BJ (cell line): Measurements from ENCODE around the gene TMEM141. TPM values are rescaled to one million over a fixed set of nuclear protein-coding genes. Genes with fewer than 3 reads are reported as not detected.
"Not testable (repeated sequence)": the region's sequence is repeated elsewhere in the genome, so short reads cannot be mapped to it uniquely, and the experiment has no call there.

Source experiments
- CTCF ChIA-PET: fragments of 350-600 bp; formaldehyde crosslinking; extraction: SDS; loops from one replicate; lab custom pipeline; 2021; ENCODE audit warnings: antibody characterized with exemption, inconsistent platforms; lab: Yijun Ruan, JAX
- POLR2A ChIA-PET: fragments of 300-600 bp; sonication (Branson Sonifier 250); formaldehyde crosslinking; extraction: SDS; loops from one replicate; lab custom pipeline; 2021; ENCODE audit warnings: antibody characterized with exemption; lab: Charles Lee
- DNase-seq: peaks from one replicate; pipeline ENCODE4 v3.0.0-alpha.2; 2011; ENCODE audit warnings: low read depth
- H3K27me3 ChIP-seq: 2 replicates; pipeline ENCODE4 v1.6.0; 2011; ENCODE audit warnings: low read length; ENCODE audit not compliant: control insufficient read depth, insufficient read depth
- H3K36me3 ChIP-seq: 2 replicates; pipeline ENCODE4 v1.5.1; 2011; ENCODE audit warnings: low read length; ENCODE audit not compliant: control insufficient read depth, insufficient read depth
- H3K4me3 ChIP-seq: 2 replicates; pipeline ENCODE4 v1.5.1; 2011; ENCODE audit warnings: low read depth, mild to moderate bottlenecking, control low read depth, low read length
- CTCF ChIP-seq: IDR thresholded peaks from 2 replicates; pipeline ENCODE4 v1.5.1; 2011; ENCODE audit warnings: low read depth, mild to moderate bottlenecking, control low read depth, inconsistent platforms, low read length, moderate library complexity; ENCODE audit not compliant: insufficient read depth
- polyA plus RNA-seq: library from polyadenylated mRNA; depleted of rRNA; stranded (reverse); fragments of >200 nt; gene quantifications from 2 replicates; pipeline ENCODE4 v1.2.3, GENCODE V29; 2011

Gene TMEM141
- polyA plus RNA-seq, 1 experiment: 51.5 TPM

GRCh38 chr9:136838314-136839228 lies 47.4 kb downstream of the TMEM141 start:
- Histone ChIP-seq H3K36me3 (peaks cover 14% of the 10 kb centered on the region), H3K27me3 (no peaks in the 10 kb centered on the region), H3K4me3 (no peak overlapping the region)
- TF ChIP-seq CTCF: no peak
- no peak for DNase-seq
- CTCF ChIA-PET: interaction anchor here (1.5 kb wide), 1 partner anchor 197 kb away, joined by 5 read pairs; no protein-coding TSS in a partner anchor
- POLR2A ChIA-PET: no interaction called here

- ChIA-PET POLR2A (no interaction called here), CTCF (interaction anchor here (1.5 kb wide), 1 partner anchor 196 kb away, joined by 5 read pairs; no protein-coding TSS in a partner anchor)
- no peak for TF ChIP-seq CTCF
- H3K4me3 ChIP-seq: no peak overlapping the region
- peaks cover 14% of the 10 kb centered on the region for H3K36me3 ChIP-seq
- no peak for DNase-seq
- peaks cover 1% of the 10 kb centered on the region; the same call in 1 of the 2 replicates for H3K27me3 ChIP-seq
Observed at GRCh38 chr9:136839229-136840139, 48.3 kb downstream of the TMEM141 start.

- CTCF ChIA-PET: interaction anchor here (1.5 to 3.7 kb wide), 3 partner anchors 11 to 195 kb away, joined by 5 to 22 read pairs (median 16); partner anchors contain the start of gene ABCA2
- Histone ChIP-seq H3K36me3 (peaks cover 14% of the 10 kb centered on the region), H3K27me3 (peaks cover 1% of the 10 kb centered on the region; the same call in 1 of the 2 replicates), H3K4me3 (no peak overlapping the region)
- POLR2A ChIA-PET: no interaction called here
- no peak for DNase-seq
- TF ChIP-seq CTCF: no peak
Observed at GRCh38 chr9:136840140-136840876, 49.2 kb downstream of the TMEM141 start.

GRCh38 chr9:136840877-136841645 lies 49.9 kb downstream of the TMEM141 start:
- ChIA-PET POLR2A (no interaction called here), CTCF (interaction anchor here (0.6 to 3.8 kb wide), 9 partner anchors 12 to 325 kb away, joined by 3 to 27 read pairs (median 10); partner anchors contain the start of genes ABCA2, SAPCD2 and TMEM141)
- Histone ChIP-seq H3K27me3 (peaks cover 4% of the 10 kb centered on the region; the same call in 1 of the 2 replicates), H3K4me3 (no peak overlapping the region), H3K36me3 (peaks cover 9% of the 10 kb centered on the region)
- DNase-seq: no peak
- no peak for TF ChIP-seq CTCF

GRCh38 chr9:136841646-136842379 lies 50.7 kb downstream of the TMEM141 start:
- not testable (repeated sequence) for H3K36me3 ChIP-seq, H3K27me3 ChIP-seq, H3K4me3 ChIP-seq, DNase-seq
- ChIA-PET CTCF (interaction anchor here (0.6 to 3.8 kb wide), 26 partner anchors 8 to 790 kb away, joined by 3 to 27 read pairs (median 4); partner anchors contain the start of genes ABCA2, MAMDC4, NPDC1 and RABL6), POLR2A (interaction anchor here (0.6 kb wide), 1 partner anchor 120 kb away, joined by 3 read pairs; no protein-coding TSS in a partner anchor)
